ENCODE results near the gene RANBP10. TPM values are rescaled to one million over a fixed set of nuclear protein-coding genes. Genes with fewer than 3 reads are reported as not detected.

RANBP10 gene
- total RNA-seq, 1 experiment from 2014 or later: 15.6 TPM

DNA sequence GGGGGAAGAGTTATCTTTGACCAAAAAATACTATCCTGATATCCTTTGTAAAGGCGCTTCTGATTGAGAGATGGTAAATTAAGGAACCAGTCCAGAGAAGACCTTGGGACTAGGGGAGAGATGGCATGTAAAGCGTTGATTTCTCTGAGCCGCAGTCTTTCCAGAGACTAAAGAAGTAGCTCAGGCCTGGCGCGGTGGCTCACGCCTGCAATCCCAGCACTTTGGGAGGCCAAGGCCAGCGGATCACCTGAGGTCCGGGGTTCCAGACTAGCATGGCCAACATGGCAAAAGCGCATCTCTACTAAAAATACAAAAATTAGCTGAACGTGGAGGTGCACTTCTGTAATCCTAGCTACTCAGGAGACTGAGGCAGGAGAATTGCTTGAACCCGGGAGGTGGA lies 41.8 kb upstream of the RANBP10 start:
- Histone ChIP-seq H3K9ac (ENCODE audit: extremely low read depth, insufficient read length, low read length) (no peak overlapping the region), H2BK20ac (ENCODE audit: low read depth, low read length, poor library complexity, severe bottlenecking) (no peak overlapping the region), H3K56ac (ENCODE audit: insufficient read length, low read depth, low read length) (no peak overlapping the region), H3K14ac (ENCODE audit: insufficient read depth, low read length) (no peak overlapping the region), H2BK120ac (ENCODE audit: low read depth, low read length, poor library complexity, severe bottlenecking) (no peak overlapping the region), H3K23ac (ENCODE audit: insufficient read length, low read depth, low read length) (no peak overlapping the region), H3T11ph (ENCODE audit: low read length) (no peak overlapping the region), H4K91ac (ENCODE audit: insufficient read length, low read depth, low read length) (no peak overlapping the region), H3K9me3 (ENCODE audit: control insufficient read depth, low read depth, low read length) (no peaks in the 10 kb centered on the region), H3K4me2 (ENCODE audit: insufficient read depth, insufficient read length, low read length) (peak overlapping the region; percentile 81), H3K27ac (ENCODE audit: insufficient read length, low read depth, low read length) (no peak overlapping the region), H2BK5ac (ENCODE audit: insufficient read length, low read length) (no peak overlapping the region), H2AFZ (ENCODE audit: low read length) (no peak overlapping the region), H3K23me2 (ENCODE audit: insufficient read length, low read depth, low read length, poor library complexity, severe bottlenecking) (peaks cover 10% of the 10 kb centered on the region), H4K5ac (ENCODE audit: insufficient read length, low read depth, low read length) (no peak overlapping the region), H2BK12ac (ENCODE audit: insufficient read length, low read depth, low read length) (no peak overlapping the region), H3K18ac (ENCODE audit: insufficient read length, low read depth, low read length) (no peak overlapping the region), H3K4ac (ENCODE audit: low read depth, low read length) (no peak overlapping the region), H4K8ac (replicated peaks; ENCODE audit: insufficient read length, low read depth, low read length) (no peak overlapping the region), H2AK5ac (ENCODE audit: insufficient read length, low read length) (no peak overlapping the region), H4K20me1 (ENCODE audit: control insufficient read depth, insufficient read depth, insufficient read length) (no peaks in the 10 kb centered on the region), H3K79me1 (ENCODE audit: insufficient read depth, low read depth, low read length, poor library complexity, severe bottlenecking) (no peaks in the 10 kb centered on the region), H2BK15ac (ENCODE audit: low read depth, low read length) (no peak overlapping the region), H3K27me3 (ENCODE audit: insufficient read depth, low read length) (no peaks in the 10 kb centered on the region), H3K4me1 (ENCODE audit: insufficient read depth, low read length) (peaks cover 10% of the 10 kb centered on the region; the same call in 1 of the 2 replicates), H3K79me2 (ENCODE audit: insufficient read depth, low read length) (peaks cover 23% of the 10 kb centered on the region; the same call in 1 of the 2 replicates)
- TF ChIP-seq, protein P1, sequence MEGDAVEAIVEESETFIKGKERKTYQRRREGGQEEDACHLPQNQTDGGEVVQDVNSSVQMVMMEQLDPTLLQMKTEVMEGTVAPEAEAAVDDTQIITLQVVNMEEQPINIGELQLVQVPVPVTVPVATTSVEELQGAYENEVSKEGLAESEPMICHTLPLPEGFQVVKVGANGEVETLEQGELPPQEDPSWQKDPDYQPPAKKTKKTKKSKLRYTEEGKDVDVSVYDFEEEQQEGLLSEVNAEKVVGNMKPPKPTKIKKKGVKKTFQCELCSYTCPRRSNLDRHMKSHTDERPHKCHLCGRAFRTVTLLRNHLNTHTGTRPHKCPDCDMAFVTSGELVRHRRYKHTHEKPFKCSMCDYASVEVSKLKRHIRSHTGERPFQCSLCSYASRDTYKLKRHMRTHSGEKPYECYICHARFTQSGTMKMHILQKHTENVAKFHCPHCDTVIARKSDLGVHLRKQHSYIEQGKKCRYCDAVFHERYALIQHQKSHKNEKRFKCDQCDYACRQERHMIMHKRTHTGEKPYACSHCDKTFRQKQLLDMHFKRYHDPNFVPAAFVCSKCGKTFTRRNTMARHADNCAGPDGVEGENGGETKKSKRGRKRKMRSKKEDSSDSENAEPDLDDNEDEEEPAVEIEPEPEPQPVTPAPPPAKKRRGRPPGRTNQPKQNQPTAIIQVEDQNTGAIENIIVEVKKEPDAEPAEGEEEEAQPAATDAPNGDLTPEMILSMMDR (conservative IDR thresholded peaks at IDR 0.05): no peak
- no peak for DNase-seq
- Mint-ChIP-seq H3K9me3 (peaks cover 0 to 2% of the 10 kb centered on the region in 2 experiments; a peak in 1 of 5 replicates), H3K36me3 (ENCODE audit: insufficient read depth in 1 of 3, low read depth in 3 of 3) (peaks cover 11 to 24% (median 16%) of the 10 kb centered on the region in 3 experiments), H3K27ac (peak overlapping the region; percentile 9 to 95 (median 93); a peak in 4 of 7 replicates), H3K27me3 (ENCODE audit: low read depth) (no peaks in the 10 kb centered on the region), H3K4me1 (peaks cover 39 to 40% of the 10 kb centered on the region in 2 experiments), H3K4me3 (peak overlapping the region; percentile 94 to 98)
- no CpG with 5 or more reads among the region's 11 CpGs for WGBS (ENCODE audit: extremely low coverage, insufficient read length, low lambda C conversion rate)
